ENCODE data around the gene PIAS3.
"Not testable (repeated sequence)": the region's sequence is repeated elsewhere in the genome, so short reads cannot be mapped to it uniquely, and the experiment has no call there.

Gene PIAS3

GRCh38 chr1:145812977-145813810 lies 45.7 kb downstream of the PIAS3 start:
- H3K4me3 ChIP-seq; H3K4me1 ChIP-seq; H3K9me3 ChIP-seq; H3K36me3 ChIP-seq; H3K27ac ChIP-seq; DNase-seq; H3K27me3 ChIP-seq; intact Hi-C loops (cut with DNase I; ENCODE audit: low total_unique reads): not testable (repeated sequence)

- DNase-seq, result no peak
- H3K27me3 ChIP-seq, result no peaks in the 10 kb centered on the region
- no peak for TF ChIP-seq CTCF (IDR thresholded peaks at IDR 0.05)
- H3K27ac ChIP-seq, result no peak overlapping the region
- H3K4me3 ChIP-seq, result no peak overlapping the region
- no peaks in the 10 kb centered on the region for H3K36me3 ChIP-seq
- no peaks in the 10 kb centered on the region for H3K9me3 ChIP-seq
- H3K4me1 ChIP-seq, result peaks cover 0 to 43% (median 8%) of the 10 kb centered on the region in 4 donors
- intact Hi-C loops (cut with DNase I; ENCODE audit: low total_unique reads), result no loop called here
Measured at GRCh38 chr1:145806844-145807243, 52.0 kb downstream of the PIAS3 start.

GRCh38 chr1:145806408-145806807 lies 52.5 kb downstream of the PIAS3 start:
- Histone ChIP-seq H3K27ac (no peak overlapping the region), H3K36me3 (no peaks in the 10 kb centered on the region), H3K4me3 (no peak overlapping the region), H3K9me3 (no peaks in the 10 kb centered on the region), H3K4me1 (peaks cover 0 to 43% (median 8%) of the 10 kb centered on the region in 4 donors), H3K27me3 (no peaks in the 10 kb centered on the region)
- DNase-seq, result no peak
- intact Hi-C loops (cut with DNase I; ENCODE audit: low total_unique reads), result no loop called here
- no peak for TF ChIP-seq CTCF (IDR thresholded peaks at IDR 0.05)

- intact Hi-C loops (cut with DNase I; ENCODE audit: low total_unique reads), result no loop called here
- Histone ChIP-seq H3K4me1 (peaks cover 0 to 54% (median 8%) of the 10 kb centered on the region in 4 donors), H3K27ac (no peak overlapping the region), H3K36me3 (no peaks in the 10 kb centered on the region), H3K4me3 (no peak overlapping the region), H3K9me3 (no peaks in the 10 kb centered on the region), H3K27me3 (no peaks in the 10 kb centered on the region)
- TF ChIP-seq CTCF (IDR thresholded peaks at IDR 0.05), result no peak
- DNase-seq, result no peak
Measured at GRCh38 chr1:145805057-145805456, 53.8 kb downstream of the PIAS3 start.

- Histone ChIP-seq H3K27me3 (no peaks in the 10 kb centered on the region), H3K4me1 (peaks cover 0 to 54% (median 8%) of the 10 kb centered on the region in 4 donors)
- intact Hi-C loops (cut with DNase I; ENCODE audit: low total_unique reads), result no loop called here
Measured at GRCh38 chr1:145804235-145805045, 54.4 kb downstream of the PIAS3 start.

More at GRCh38 chr1:145804235-145805045, 54.4 kb downstream of the PIAS3 start:
- TF ChIP-seq CTCF (IDR thresholded peaks at IDR 0.05), result no peak
- DNase-seq, result no peak
- Histone ChIP-seq H3K4me3 (no peak overlapping the region), H3K27ac (no peak overlapping the region), H3K36me3 (no peaks in the 10 kb centered on the region), H3K9me3 (no peaks in the 10 kb centered on the region)

All from tibial artery (tissue), 4 donors.